GM10266 (cell line): ENCODE data around the gene RMRP.
"Not testable (repeated sequence)": the region's sequence is repeated elsewhere in the genome, so short reads cannot be mapped to it uniquely, and the experiment has no call there.

ENCODE experiments used
- DNase-seq: peaks from one replicate; pipeline ENCODE4 v3.0.0; 2012; ENCODE audit errors: extremely low spot score
- TF ChIP-seq, protein P1 (sequence below): IDR thresholded peaks from 2 replicates; pipeline ENCODE4 v1.5.1; 2012; ENCODE audit warnings: mild to moderate bottlenecking, low read depth; ENCODE audit not compliant: control insufficient read depth, insufficient read depth; ENCODE audit errors: missing control alignments

The RMRP gene

DNA sequence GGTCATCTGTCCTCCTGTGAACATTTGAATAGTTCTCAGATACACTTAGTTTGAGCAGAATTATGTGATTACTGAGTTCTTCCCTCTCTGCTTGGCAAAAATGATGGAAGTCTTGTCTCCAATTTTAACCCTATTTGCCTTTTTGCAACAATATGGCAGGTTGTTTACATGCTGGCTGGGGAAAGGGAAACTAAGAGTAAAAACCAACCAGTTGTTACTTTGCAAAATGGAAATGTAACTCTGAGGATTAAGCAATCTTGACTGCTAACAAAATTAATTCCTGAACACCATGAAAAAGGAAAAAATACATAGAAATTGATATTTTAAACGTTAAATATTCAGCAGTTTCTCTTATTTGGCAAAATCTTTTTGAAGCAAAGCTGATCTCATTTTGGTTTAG, 18.2 kb downstream of the RMRP start:
- TF ChIP-seq, protein P1, sequence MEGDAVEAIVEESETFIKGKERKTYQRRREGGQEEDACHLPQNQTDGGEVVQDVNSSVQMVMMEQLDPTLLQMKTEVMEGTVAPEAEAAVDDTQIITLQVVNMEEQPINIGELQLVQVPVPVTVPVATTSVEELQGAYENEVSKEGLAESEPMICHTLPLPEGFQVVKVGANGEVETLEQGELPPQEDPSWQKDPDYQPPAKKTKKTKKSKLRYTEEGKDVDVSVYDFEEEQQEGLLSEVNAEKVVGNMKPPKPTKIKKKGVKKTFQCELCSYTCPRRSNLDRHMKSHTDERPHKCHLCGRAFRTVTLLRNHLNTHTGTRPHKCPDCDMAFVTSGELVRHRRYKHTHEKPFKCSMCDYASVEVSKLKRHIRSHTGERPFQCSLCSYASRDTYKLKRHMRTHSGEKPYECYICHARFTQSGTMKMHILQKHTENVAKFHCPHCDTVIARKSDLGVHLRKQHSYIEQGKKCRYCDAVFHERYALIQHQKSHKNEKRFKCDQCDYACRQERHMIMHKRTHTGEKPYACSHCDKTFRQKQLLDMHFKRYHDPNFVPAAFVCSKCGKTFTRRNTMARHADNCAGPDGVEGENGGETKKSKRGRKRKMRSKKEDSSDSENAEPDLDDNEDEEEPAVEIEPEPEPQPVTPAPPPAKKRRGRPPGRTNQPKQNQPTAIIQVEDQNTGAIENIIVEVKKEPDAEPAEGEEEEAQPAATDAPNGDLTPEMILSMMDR, result no peak
- DNase-seq, result no peak

DNA sequence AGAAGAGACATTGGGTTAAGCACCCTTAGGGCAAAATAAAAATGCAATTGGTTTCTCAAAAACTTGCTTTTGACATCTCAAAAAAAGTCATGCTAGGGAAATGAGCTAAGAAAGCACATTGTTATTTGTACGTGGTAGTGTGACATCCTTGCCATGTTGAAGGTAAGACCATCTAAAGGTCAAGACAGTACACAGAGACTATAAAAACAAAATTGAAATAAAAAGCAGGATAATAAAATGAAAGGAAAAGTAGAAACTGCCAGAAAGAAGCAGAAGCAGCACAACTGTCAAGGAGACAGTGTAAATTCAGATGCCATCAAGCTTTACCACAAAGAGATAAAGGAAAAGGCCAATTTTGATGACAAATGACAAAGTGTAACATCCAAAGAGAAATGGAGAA, 18.6 kb downstream of the RMRP start:
- not testable (repeated sequence) for DNase-seq

DNA sequence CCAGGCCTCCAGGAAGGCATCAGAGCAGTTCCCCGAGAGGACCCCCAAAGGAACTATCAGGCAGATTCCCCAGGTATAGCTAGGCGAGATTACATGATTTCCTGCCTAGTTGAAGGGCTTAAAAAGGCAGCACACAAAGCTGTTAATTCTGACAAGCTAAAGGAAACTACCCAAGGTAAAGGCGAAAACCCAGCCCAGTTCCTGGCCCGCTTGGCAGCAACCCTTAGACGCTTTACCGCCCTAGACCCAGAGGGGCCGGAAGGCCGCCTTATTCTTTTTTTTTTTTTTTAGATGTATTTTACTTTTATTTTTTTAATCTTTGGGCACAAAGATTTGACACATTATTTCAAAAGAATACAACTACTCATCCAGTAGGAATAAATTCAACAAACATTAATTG, 19.1 kb downstream of the RMRP start:
- DNase-seq, result not testable (repeated sequence)

DNA sequence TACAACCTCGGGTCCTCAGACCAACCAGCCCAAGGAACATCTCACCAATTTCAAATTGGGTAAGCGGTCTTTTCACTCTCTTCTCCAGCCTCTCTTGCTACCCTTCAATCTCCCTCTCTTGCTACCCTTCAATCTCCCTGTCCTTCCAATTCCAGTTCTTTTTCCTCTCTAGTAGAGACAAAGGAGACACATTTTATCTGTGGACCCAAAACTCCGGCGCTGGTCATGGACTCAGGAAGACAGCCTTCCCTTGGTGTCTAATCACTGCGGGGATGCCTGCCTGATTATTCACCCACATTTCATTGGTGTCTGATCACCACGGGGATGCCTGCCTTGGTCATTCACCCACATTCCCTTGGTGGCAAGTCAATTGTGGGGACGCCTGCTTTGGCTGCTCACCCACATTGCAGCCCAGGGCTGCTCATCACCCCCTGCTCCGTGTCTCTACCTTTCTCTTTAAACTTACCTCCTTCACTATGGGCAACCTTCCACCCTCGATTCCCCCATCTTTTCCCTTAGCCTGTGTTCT, 20.3 kb downstream of the RMRP start:
- DNase-seq, result not testable (repeated sequence)

DNA sequence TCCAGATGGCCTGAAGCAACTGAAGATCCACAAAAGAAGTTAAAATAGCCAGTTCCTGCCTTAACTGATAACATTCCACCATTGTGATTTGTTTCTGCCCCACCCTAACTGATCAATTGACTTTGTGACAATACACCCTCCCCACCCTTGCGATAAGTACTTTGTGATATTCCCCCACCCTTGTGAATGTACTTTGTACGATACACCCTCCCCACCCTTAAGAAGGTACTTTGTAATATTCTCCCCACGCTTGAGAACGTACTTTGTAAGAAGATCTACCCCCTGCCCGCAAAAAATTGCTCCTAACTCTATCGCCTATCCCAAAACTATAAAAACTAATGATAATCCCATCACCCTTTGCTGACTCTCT, 21.0 kb downstream of the RMRP start:
- not testable (repeated sequence) for DNase-seq

DNA sequence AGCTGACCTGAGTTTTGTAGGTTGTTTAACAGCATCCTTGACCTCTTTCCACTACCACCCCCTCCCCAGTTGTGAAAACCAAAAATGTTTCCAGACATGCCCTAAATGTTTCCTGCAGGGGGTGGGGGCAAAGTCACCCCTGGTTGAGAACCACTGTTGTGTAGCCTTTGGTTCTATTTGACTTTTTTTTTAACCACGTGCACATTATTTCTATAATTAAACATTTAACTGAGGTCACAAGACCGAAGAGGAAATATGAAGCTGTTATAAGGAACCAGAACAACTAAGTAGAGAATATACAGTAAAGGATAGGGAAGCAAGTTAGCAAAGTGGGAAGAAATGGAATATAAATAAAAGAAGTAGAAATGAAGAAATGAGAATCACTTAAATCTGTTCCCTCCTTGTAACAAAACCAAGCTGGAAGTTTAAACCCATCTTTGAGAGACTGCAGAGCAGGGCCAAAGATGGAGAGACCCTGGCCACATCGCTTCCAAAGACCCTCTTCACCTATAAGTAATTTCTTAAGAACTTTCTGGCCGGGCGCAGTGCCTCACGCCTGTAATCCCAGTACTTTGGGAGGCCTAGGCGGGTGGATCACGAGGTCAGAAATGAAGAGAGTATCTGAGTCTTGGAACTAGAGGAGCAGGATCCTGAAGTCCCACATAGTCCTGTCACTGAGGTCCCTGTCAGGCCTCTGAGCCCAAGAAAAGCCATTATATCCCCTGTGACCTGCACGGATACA, 21.5 kb downstream of the RMRP start:
- DNase-seq, result peak; percentile 2

DNA sequence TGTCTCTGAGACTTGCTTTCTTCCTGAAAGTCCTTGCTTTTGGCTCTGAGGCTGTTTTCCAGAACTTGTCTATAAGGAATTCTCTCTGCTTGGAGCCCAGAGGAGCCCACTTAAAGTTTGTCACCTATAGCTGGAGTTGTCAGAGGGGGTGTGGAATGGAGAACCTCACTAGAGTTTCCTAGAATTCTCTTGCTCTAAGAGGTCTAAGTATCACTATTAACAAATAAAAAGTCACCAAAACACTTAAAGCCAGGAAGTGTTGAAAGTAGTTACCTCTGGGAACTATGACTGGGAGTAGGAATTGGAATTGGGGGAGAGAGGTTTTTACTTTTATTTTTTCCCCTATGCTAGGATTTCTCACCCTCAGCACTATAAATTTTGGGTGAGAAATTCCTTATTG, 22.1 kb downstream of the RMRP start:
- DNase-seq, result no peak
- TF ChIP-seq, protein P1, result no peak

More for the DNA sequence above, 21.5 kb downstream of the RMRP start:
- TF ChIP-seq, protein P1, result no peak

DNA sequence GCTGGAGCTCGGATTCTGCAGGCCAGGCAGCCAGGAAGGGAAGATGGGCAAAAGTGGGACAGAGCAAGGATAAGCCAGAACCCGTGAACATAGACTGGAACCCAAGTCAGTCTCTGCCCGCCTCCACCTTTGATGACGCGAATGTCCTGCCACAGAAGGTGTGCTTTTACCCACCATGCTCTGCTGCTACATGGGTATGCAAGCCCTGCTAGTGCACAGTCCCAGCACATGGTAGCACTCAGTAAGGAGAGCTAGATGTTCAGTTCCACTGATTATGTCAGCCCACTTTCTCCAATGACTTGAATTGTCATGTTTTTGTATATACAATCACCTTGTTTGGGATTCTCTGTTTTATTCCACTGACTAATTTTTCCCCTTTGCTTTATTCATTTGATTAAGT, 28.2 kb downstream of the RMRP start:
- no peak for DNase-seq
- TF ChIP-seq, protein P1, result no peak

DNA sequence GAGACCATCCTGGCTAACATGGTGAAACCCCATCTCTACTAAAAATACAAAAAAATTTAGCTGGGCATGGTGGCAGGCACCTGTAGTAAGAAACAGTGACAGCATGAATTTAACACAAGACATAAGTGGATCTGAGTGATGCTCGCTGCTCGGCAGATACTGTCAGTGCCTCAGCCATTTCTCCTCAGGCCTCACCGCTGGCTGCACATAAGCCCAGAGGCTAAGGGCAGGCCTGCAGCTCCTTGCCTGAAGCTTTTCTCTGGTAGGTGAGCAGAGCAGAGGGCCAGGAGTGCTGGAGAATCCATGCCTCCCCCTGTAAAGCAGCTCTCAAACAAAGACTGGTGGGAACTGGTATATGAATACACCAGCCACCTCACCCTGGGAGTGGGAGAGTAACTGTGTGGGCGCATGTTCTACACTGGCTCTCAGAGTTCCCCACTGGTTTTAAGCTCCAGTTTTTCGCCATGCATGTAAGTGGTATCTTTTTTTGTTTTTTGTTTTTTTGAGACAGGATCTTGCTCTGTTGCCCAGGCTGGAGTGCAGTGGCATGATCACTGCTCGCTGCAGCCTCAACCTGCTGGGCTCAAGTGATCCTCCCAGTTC, 29.3 kb downstream of the RMRP start:
- no peak for DNase-seq
- TF ChIP-seq, protein P1, result no peak

DNA sequence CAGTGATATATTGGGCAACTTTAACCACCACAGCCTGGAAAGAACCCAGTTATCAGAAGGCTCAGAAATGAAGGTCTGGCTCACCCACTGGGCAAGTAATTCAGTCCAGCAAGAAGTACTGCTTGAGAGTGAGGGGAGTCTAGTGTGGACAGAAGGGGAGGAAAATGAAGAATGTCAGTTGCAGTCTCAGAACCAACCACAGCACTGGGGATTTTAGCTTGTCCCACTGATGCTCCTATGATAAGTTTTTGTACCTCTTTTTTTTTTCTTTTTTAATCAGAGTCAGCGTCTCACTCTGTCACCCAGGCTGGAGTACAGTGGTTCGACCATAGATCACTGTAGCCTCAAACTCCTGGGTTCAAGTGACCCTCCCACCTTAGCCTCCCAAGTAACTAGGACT, 30.2 kb downstream of the RMRP start:
- no peak for DNase-seq
- TF ChIP-seq, protein P1, result no peak
